Measurements from ENCODE around the gene TTN.

Gene TTN

GRCh38 chr2:178807227-178808008, at the start of gene TTN:
Gene TTN, minus strand, starts transcription at chr2:178807423. Its CDS starts 2,781 bp downstream, at chr2:178804642.
- no peak for DNase-seq

- no peak for DNase-seq
These were observed 47.9 kb upstream of the TTN start for GRCh38 chr2:178855151-178855550.

- no peak for DNase-seq
These were observed 41.1 kb upstream of the TTN start for GRCh38 chr2:178848335-178848734.

GRCh38 chr2:178846458-178846802, 39.2 kb upstream of the TTN start:
- no peak for DNase-seq

GRCh38 chr2:178845566-178846457, 38.6 kb upstream of the TTN start:
- DNase-seq: no peak

- DNase-seq: no peak
These were observed 37.5 kb upstream of the TTN start for GRCh38 chr2:178844701-178845100.

- DNase-seq: no peak
These were observed 37.0 kb upstream of the TTN start for GRCh38 chr2:178844269-178844668.

GRCh38 chr2:178843697-178844096, 36.5 kb upstream of the TTN start:
- DNase-seq: no peak

GRCh38 chr2:178836807-178837206, 29.6 kb upstream of the TTN start:
- DNase-seq: no peak

GRCh38 chr2:178834086-178834485, 26.9 kb upstream of the TTN start:
- no peak for DNase-seq

- DNase-seq: no peak
These were observed 26.2 kb upstream of the TTN start for GRCh38 chr2:178833382-178833781.

GRCh38 chr2:178830451-178830850, 23.2 kb upstream of the TTN start:
- no peak for DNase-seq

- no peak for DNase-seq
These were observed 22.8 kb upstream of the TTN start for GRCh38 chr2:178829981-178830380.

- DNase-seq: no peak
These were observed 22.2 kb upstream of the TTN start for GRCh38 chr2:178829299-178829960.

- no peak for DNase-seq
These were observed 21.3 kb upstream of the TTN start for GRCh38 chr2:178828486-178828881.

GRCh38 chr2:178827739-178828485, 20.7 kb upstream of the TTN start:
- DNase-seq: no peak

GRCh38 chr2:178827111-178827510, 19.9 kb upstream of the TTN start:
- no peak for DNase-seq

- DNase-seq: no peak
These were observed 18.0 kb upstream of the TTN start for GRCh38 chr2:178825183-178825582.

- no peak for DNase-seq
These were observed 17.0 kb upstream of the TTN start for GRCh38 chr2:178824181-178824580.

- peak; percentile 16 for DNase-seq
These were observed 12.8 kb upstream of the TTN start for GRCh38 chr2:178819992-178820391.

GRCh38 chr2:178819147-178819875, 12.1 kb upstream of the TTN start:
- DNase-seq: no peak

- no peak for DNase-seq
These were observed 4.7 kb upstream of the TTN start for GRCh38 chr2:178811901-178812300.
